Activated T-helper 1 cell treated with anti-CD3 and anti-CD28 coated beads, Interleukin-2, amount 50 U/mL, for 16 hours (primary cell): ENCODE results near the gene HIPK1.

Source experiments
- DNase-seq, 2 donors: peaks; one replicate each; pipeline ENCODE4 v3.0.0-alpha.2; 2020; ENCODE audit warnings: low read depth in 1 of 2, low spot score in 1 of 2

Gene HIPK1

GRCh38 chr1:113928941-113929749 is at the start of gene HIPK1:
Gene HIPK1, plus strand, starts transcription at chr1:113929324.
- DNase-seq, result peak; percentile 82 to 88

DNA sequence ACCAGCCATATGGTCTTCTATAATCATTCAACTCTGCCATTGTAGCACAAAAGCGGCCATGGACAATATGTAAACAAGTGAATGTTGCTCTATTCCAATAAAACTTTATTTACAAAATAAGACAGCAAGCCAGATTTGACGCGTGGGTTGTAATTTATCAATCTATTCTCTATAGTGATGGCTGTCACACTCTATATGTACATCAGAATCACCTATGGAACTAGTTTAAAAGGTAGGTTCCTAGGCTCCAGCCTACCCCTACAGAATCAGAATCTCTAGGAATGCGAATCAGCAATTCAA is 49.4 kb upstream of the HIPK1 start:
- DNase-seq, result no peak

DNA sequence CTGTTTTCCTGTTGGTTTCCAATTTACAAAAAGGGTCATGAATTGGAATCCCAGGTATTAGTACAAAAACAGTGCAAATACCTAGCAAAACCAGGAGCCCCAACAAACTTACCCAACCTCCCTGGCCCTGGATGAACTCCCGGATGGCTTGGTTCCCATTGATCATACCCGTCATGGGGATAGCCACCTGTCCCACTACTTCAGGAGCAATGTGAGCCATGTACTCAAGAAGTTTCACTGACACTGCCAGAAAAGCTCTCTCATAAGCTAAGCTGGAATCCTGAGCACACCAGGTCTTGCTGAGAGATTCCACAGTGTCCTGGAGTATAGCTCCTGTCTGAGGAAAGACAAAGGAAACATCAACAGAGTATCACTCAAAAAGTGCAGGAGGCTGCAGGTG is 47.5 kb upstream of the HIPK1 start:
- no peak for DNase-seq

DNA sequence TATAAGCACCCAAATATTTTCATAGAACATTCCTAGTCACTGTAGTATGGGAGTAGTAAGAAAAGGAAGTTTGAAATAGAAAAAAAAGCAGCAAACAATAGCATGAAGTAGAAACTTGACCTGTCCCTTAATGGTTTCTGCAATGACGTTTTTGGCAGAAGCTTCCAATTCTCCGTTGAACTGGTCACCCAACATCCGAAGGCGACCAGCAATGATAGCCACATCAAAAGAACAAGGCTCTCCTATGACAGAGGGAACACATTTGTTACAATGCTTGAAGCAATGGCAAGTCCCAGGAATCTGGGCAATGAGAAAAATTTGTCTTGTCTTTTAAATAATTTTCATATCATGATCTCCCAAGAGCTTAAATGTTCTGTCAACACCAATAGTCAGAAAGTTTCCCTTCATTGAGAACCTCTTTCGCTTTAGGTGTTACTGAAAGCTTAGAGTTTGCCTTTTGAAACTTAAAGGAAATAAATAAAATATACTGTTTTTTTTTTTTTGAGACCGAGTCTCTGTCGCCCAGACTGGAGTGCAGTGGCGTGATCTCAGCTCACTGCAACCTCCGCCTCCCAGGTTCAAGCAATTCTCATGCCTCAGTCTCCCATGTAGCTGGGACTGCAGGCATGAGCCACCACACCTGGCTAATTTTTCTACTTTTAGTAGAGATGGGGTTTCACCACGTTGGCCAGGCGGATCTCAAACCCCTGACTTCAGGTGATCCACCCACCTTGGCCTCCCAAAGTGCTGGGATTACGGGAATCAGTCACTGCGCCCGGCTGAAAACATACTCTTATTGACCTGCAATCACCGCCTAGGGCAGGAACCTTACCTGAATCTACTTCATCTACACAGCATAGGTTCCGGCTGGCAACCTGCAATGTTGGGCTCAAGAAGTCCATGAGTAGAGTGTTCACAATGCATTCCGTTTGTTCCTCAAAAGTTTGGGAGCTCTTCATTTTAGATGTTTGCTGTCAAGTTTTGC is 42.4 kb upstream of the HIPK1 start:
- DNase-seq, result no peak

DNA sequence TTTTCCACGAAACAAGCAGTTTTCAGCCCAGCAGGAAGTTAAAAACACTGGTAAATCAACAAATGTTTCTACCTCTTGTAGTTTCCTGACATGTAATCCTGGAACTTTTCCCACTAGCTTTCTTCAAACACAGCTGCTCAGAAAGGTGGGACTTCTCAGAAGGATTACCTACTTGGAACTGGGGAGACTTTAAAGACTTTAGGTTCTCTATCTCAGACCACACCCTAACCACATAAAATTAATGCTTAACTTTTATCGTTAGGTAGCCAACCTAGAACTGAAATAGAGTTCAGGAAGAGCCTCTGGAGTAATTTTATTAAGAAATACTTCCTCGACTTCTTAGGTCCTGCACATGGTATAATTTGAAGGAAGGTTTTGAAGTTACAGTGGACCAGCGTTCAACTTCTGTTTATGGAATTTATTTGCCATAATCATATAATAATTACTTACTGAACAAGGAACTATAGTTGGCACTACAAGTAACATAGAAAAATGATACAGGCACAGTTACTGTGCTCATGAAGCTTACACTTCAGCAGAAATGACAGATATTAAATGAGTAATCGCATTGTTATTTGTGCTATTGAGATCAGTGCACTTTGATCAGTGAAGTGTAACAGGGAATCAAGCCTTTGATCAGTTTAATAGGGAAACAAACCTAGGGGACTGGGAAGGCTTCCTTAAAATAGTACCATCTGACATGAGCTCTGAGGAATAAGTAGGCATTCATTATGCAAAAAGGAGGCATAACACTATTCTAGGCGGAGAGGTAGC is 41.5 kb upstream of the HIPK1 start, which contains the start of gene BCL2L15:
Gene BCL2L15, minus strand, starts transcription at position 180 of the 774 bp plus-strand sequence. CDS start 206 bp downstream, outside the sequence.
- no peak for DNase-seq

DNA sequence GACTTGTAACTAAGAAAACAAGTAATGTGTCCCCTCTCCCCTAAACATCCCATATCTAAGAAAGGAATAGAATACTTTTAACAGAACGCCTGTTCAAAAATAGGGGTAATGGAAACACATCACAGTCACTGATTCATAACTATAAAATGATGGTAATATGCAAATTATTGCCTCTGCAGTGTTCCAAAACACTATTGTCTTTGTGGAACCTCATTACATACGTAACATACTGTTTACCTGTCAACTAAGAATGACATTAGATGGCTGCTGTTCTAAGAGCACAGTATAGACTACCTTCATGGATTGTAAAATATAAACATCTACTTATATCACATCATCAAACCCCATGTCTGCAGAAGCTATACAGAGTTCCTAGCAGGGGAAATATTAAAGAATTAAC is 38.3 kb upstream of the HIPK1 start:
- DNase-seq, result no peak

DNA sequence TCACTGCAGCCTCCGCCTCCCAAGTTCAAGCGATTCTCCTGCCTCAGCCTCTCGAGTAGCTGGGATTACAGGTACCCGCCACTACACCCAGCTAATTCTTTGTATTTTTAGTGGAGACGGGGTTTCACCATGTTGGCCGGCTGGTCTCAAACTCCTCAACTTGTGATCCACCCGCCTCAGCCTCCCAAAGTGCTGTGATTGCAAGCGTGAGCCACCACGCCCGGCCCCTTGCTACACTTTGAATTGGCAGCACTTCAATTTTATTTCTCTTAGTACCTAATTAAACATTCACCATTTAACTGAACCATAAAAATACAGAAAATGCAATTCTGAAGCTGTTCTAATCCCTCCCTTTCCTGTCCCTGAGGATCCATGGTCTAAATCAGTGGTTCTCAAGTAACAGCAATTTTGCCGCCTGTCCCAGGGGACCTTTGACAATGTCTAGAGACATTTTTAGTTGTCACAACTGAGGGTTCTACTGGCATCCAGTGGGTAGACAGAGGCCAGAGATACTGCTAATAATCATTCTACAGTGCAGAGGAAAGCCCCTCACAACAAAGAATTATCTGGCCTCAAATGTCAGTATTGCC is 37.4 kb upstream of the HIPK1 start:
- no peak for DNase-seq

DNA sequence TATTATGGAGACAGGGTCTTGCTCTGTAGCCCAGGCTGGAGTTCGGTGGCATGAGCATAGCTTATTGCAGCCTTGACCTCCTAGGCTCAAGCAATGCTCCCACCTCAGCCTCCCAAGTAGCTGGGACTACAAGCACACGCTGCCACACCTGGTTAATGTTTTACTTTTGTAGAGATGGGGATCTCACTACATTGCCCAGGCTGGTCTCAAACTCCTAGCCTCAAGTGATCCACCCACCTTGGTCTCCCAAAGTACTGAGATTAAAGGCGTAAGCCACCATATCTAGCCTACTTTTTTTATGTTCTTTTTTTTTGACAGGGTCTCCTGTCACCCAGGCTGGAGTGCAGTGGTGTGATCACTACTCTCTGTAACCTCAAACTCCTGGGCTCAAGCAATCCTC is 35.9 kb upstream of the HIPK1 start:
- DNase-seq, result no peak

DNA sequence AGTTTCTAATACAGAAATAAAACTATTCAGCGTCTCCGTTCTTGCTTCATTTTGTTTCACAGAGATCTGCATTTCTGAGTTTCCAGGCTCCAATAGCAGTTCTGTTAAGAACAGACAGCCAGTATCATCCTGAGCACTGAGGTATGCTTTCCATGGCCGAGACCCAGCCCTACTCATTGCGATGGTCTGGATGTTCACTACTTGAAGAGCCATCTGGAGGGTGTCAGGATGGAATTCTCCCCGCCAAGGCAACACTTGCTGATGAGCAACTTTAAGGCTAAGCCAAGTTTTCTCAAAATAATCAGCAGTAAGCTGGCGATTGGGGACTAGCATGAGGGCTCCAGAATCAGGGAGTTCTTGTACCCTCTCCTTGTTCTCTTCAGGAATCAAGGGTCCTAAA is 34.0 kb upstream of the HIPK1 start:
- no peak for DNase-seq

- DNase-seq, result no peak
These were observed 33.2 kb upstream of the HIPK1 start for GRCh38 chr1:113895961-113896360.

- no peak for DNase-seq
These were observed 30.8 kb upstream of the HIPK1 start for GRCh38 chr1:113898241-113898814.

- DNase-seq, result no peak
These were observed 30.0 kb upstream of the HIPK1 start for GRCh38 chr1:113899111-113899510.

DNA sequence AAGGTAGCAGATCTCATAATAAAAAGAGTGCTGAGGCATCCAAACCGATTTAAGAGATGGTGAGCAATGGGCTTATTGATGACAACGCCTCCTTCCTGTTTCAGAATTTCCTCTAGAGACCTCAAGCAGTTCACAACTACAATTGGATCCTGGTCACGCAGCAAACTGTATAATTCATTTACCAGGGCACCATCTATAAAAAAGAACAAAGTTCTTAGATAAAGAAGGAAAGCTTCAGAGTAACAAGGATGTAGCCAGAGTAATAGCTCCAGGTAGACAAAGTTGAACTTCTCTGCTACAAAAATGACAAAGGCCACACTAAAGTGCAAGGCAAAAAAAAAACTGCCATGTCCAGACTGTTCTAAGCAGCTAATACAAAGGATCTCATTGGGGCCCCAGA is 27.9 kb upstream of the HIPK1 start:
- no peak for DNase-seq

DNA sequence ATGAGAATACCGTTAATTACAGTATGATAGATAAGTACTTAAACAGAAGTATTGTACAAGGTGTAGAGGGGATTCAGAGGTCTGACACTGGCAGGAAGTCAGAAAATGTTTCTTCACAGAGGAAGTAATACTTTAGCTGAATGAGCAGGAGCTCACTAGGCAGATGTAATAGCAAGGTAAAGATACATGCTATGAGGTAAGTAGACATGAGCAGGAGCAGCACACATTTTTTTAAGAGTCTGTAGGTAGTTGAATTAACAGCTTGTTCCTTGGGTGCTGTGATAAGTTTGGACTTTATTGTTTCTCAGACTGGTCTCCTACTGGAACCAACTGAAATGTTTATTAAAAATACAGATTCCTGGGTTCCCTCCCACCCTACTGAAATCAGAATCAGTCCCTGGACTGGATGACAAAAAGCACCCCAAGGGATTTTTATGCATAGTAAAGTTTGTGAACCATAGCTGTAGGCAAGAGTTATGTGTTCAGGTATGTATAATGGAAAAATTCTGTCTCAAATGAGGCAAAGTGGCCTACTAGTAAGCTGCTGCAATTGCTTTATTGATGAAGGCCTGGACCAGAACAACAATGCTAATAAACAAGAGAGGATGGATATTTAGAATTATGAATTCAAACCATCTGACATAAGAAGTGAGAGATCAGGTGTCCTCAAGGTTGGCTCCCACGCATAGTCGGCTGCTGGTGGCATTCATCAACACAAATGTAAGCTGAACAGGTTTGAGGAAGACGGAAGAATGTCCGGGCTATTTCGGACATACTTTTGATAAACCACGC is 25.4 kb upstream of the HIPK1 start:
- DNase-seq, result no peak

- DNase-seq, result no peak
These were observed 24.8 kb upstream of the HIPK1 start for GRCh38 chr1:113904293-113904673.

DNA sequence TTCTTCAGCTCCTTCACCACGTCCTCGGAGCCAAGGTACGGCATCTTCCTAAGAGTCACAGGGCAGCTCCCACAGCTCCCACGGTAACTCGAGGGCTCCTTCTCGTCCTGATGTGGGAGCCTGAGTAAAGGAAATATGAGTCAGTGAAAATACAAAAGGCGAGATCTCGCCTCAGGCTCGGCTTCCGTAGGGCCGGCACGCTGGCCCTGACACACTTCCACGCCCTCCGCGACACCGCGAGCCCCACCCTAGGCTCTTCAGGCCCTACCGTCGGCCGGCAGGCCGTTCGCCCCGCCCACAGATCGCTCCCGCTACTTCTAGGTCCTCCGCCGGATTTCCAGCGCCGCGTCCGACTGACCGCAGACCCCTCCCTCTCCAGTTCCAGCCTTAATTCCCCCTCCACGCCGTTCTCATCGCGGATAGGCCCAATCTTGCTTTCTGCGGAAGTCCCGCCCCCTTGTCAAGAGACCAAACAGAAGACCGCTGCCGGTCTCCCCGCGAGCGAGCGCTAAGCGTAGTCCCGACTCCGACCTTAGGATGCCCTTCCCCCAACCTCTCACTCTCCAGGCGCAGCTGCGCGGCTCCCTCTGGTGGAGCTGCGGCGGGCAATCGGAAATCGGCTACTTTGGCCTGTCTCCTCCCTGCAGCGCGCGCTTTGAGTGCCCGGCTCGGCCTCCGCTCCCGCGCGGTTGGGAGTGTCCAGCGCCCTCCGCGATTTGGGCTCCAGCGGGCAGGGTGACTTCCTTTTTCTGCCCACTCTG is 24.3 kb upstream of the HIPK1 start, which contains the start of the genes AP4B1 and DCLRE1B:
Gene AP4B1, minus strand, starts transcription at position 126 of the 761 bp plus-strand sequence. Its CDS starts 82 bp downstream, at position 44.
Gene DCLRE1B, plus strand, starts transcription at position 653 of the 761 bp plus-strand sequence. CDS start 261 bp downstream, outside the sequence.
- peak; percentile 87 to 94 for DNase-seq

DNA sequence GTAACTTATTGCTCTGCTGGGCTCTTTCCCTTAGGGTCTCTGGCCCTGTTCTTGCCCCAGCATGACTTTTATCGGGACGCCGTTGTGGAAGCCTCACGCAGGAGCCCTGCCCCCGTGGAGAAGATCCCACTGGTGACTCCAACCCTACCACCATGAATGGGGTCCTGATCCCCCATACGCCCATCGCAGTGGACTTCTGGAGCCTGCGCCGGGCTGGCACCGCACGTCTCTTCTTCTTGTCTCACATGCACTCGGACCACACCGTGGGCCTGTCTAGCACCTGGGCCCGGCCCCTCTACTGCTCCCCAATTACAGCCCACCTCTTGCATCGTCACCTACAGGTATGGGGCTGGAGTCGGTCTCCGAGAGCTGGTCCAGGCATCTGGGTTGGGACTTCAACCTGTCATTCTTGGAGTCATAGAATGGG is 23.7 kb upstream of the HIPK1 start:
- no peak for DNase-seq

DNA sequence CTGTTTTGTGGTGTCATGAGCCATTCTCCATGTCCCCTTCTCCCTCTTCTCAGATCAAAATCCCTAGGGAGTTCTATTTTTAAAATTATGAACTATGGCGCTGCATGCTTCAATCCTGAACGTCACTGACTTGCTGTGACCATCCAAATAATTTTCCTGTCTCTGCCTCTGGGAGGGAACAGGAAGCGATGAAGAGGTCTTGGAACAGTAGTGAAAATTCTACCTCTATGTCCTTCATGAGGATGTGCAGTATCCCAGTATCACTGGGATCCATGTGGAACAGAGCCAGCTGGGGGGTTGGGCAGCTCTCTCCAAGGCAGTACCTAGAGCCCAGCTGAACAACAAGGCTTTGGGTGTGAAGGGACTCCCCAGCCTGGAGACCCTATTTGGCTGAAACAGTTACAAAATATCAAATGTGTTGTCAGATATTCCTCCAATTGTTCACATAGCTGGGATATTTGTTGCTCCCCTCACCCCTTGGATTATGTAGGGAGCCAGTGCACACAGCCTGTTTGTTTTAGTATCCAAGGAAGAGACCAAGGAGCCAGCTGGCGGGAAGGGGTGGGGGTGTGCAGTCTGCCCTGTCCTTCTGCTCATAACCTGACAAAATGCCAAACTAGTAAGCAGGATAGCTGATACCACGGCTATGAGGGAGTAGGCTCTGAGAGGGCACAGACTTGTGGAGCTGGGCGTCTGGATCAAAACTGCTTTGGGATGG is 16.4 kb upstream of the HIPK1 start:
- no peak for DNase-seq
